Cerebellar nuclear complex (tissue), 1 donor: ENCODE data around the gene PHACTR1.

Source experiments
- DNase-seq, 2 experiments: peaks; one replicate each; lab custom pipeline; 2025; lab: John Stamatoyannopoulos, UW

PHACTR1 gene

GRCh38 chr6:13027207-13027606 lies 310.6 kb downstream of the PHACTR1 start:
- no peak for DNase-seq

GRCh38 chr6:13030396-13030795 lies 313.8 kb downstream of the PHACTR1 start:
- no peak for DNase-seq

GRCh38 chr6:13032566-13032965 lies 316.0 kb downstream of the PHACTR1 start:
- no peak for DNase-seq

- no peak for DNase-seq
Measured at GRCh38 chr6:13033145-13033544, 316.6 kb downstream of the PHACTR1 start.

GRCh38 chr6:13034316-13034715 lies 317.7 kb downstream of the PHACTR1 start:
- no peak for DNase-seq

GRCh38 chr6:13035606-13036005 lies 319.0 kb downstream of the PHACTR1 start:
- no peak for DNase-seq

GRCh38 chr6:13038315-13038714 lies 321.7 kb downstream of the PHACTR1 start:
- no peak for DNase-seq

GRCh38 chr6:13038741-13039190 lies 322.2 kb downstream of the PHACTR1 start:
- no peak for DNase-seq

- DNase-seq, result no peak
Measured at GRCh38 chr6:13044390-13044789, 327.8 kb downstream of the PHACTR1 start.

- no peak for DNase-seq
Measured at GRCh38 chr6:13044896-13045295, 328.3 kb downstream of the PHACTR1 start.

- no peak for DNase-seq
Measured at GRCh38 chr6:13045676-13046075, 329.1 kb downstream of the PHACTR1 start.

GRCh38 chr6:13046084-13046483 lies 329.5 kb downstream of the PHACTR1 start:
- no peak for DNase-seq

- DNase-seq, result no peak
Measured at GRCh38 chr6:13048113-13048512, 331.5 kb downstream of the PHACTR1 start.

GRCh38 chr6:13049666-13050254 lies 333.2 kb downstream of the PHACTR1 start:
- DNase-seq, result no peak

- DNase-seq, result no peak
Measured at GRCh38 chr6:13053006-13053461, 336.5 kb downstream of the PHACTR1 start.

- DNase-seq, result no peak
Measured at GRCh38 chr6:13058051-13058450, 341.5 kb downstream of the PHACTR1 start.

- no peak for DNase-seq
Measured at GRCh38 chr6:13059026-13059425, 342.5 kb downstream of the PHACTR1 start.

- no peak for DNase-seq
Measured at GRCh38 chr6:13063300-13063918, 346.8 kb downstream of the PHACTR1 start.

- no peak for DNase-seq
Measured at GRCh38 chr6:13065581-13065980, 349.0 kb downstream of the PHACTR1 start.

- DNase-seq, result no peak
Measured at GRCh38 chr6:13066050-13066449, 349.5 kb downstream of the PHACTR1 start.

GRCh38 chr6:13066820-13067219 lies 350.3 kb downstream of the PHACTR1 start:
- no peak for DNase-seq

GRCh38 chr6:13068586-13069210 lies 352.1 kb downstream of the PHACTR1 start:
- no peak for DNase-seq
